Sigmoid colon (tissue), 4 donors: ENCODE data around the gene UVRAG.

Experiments
- CTCF ChIP-seq, 4 experiments: fragments of 450-650 bp in 3 of 4; fragments of 200-600 bp in 1 of 4; IDR thresholded peaks; one replicate each; pipeline ENCODE4 v1.5.1; 2016 to 2019; ENCODE audit warnings: antibody characterized with exemption in 4 of 4, mild to moderate bottlenecking in 3 of 4, moderate library complexity in 2 of 4
- EP300 ChIP-seq, 4 donors: sonication (generic); formaldehyde crosslinking; IDR thresholded peaks; one replicate each; pipeline ENCODE4 v1.6.1; 2017; ENCODE audit warnings: antibody characterized with exemption in 4 of 4

GRCh38 chr11:75785187-75785586 is 29.8 kb upstream of the UVRAG start:
- TF ChIP-seq EP300 (IDR thresholded peaks at IDR 0.05) (no peak), CTCF (IDR thresholded peaks at IDR 0.05) (no peak)
